Endothelial cell (in vitro differentiated cells): ENCODE data around the gene CORO2B. TPM values are rescaled to one million over a fixed set of nuclear protein-coding genes. Genes with fewer than 3 reads are reported as not detected.

Experiments
- DNase-seq: peaks from one replicate; pipeline ENCODE4 v3.0.0; 2021; ENCODE audit warnings: low spot score
- H3K27ac Mint-ChIP-seq: one replicate; pipeline ENCODE4 v1.8.0; 2021; ENCODE audit warnings: mixed read lengths, inconsistent platforms; ENCODE audit not compliant: unreplicated experiment
- H3K27me3 Mint-ChIP-seq: one replicate; pipeline ENCODE4 v1.8.0; 2021; ENCODE audit warnings: mild to moderate bottlenecking, moderate library complexity, mixed read lengths, inconsistent platforms; ENCODE audit not compliant: unreplicated experiment
- H3K36me3 Mint-ChIP-seq: one replicate; pipeline ENCODE4 v1.8.0; 2021; ENCODE audit warnings: mild to moderate bottlenecking, low read depth, mixed read lengths, inconsistent platforms; ENCODE audit not compliant: unreplicated experiment
- H3K4me1 Mint-ChIP-seq: one replicate; pipeline ENCODE4 v1.8.0; 2021; ENCODE audit warnings: mild to moderate bottlenecking, mixed read lengths, inconsistent platforms; ENCODE audit not compliant: unreplicated experiment
- H3K4me3 Mint-ChIP-seq: one replicate; pipeline ENCODE4 v1.8.0; 2021; ENCODE audit warnings: mild to moderate bottlenecking, mixed read lengths, inconsistent platforms; ENCODE audit not compliant: unreplicated experiment
- H3K9me3 Mint-ChIP-seq: one replicate; pipeline ENCODE4 v1.8.0; 2021; ENCODE audit warnings: mixed read lengths, inconsistent platforms; ENCODE audit not compliant: unreplicated experiment
- total RNA-seq: library from RNA; stranded (reverse); fragmentation: NEBNext Ultra II Directional; extraction: Animal tissue kit (Norgen Biotek cat#: 25700); gene quantifications from one replicate; pipeline ENCODE4 v1.2.1, GENCODE V29; 2021; ENCODE audit not compliant: unreplicated experiment
- TF ChIP-seq, protein P1 (sequence below): fragments of 200-600 bp; sonication (generic); IDR thresholded peaks from one replicate; pipeline ENCODE4 v1.5.0; 2021; ENCODE audit warnings: antibody characterized with exemption; ENCODE audit not compliant: unreplicated experiment

Gene CORO2B
- total RNA-seq, 1 donor from 2014 or later, result 71.7 TPM

- Mint-ChIP-seq H3K27ac (peak overlapping the region; percentile 91), H3K4me3 (peak overlapping the region; percentile 15), H3K4me1 (peaks cover 85% of the 10 kb centered on the region), H3K27me3 (peaks cover 5% of the 10 kb centered on the region), H3K36me3 (peaks cover 8% of the 10 kb centered on the region), H3K9me3 (no peaks in the 10 kb centered on the region)
- TF ChIP-seq, protein P1, sequence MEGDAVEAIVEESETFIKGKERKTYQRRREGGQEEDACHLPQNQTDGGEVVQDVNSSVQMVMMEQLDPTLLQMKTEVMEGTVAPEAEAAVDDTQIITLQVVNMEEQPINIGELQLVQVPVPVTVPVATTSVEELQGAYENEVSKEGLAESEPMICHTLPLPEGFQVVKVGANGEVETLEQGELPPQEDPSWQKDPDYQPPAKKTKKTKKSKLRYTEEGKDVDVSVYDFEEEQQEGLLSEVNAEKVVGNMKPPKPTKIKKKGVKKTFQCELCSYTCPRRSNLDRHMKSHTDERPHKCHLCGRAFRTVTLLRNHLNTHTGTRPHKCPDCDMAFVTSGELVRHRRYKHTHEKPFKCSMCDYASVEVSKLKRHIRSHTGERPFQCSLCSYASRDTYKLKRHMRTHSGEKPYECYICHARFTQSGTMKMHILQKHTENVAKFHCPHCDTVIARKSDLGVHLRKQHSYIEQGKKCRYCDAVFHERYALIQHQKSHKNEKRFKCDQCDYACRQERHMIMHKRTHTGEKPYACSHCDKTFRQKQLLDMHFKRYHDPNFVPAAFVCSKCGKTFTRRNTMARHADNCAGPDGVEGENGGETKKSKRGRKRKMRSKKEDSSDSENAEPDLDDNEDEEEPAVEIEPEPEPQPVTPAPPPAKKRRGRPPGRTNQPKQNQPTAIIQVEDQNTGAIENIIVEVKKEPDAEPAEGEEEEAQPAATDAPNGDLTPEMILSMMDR, result no peak
- no peak for DNase-seq
Measured at GRCh38 chr15:68594533-68595259, 15.9 kb downstream of the CORO2B start.

DNA sequence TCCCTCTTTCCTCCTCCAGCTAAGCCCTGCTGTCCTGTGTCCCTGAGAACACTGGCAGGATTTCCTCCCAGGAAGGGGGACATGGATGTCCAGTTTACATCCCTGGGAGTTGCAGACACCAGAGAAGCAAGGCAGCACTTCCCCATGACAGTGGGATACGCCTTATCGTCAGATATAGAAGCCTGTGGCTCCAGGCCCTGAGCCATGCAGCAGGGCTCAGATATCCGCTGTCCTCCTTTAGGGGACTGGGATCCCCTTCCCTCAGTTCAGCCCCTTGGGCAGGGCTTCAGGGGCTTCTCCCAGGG, 16.4 kb downstream of the CORO2B start:
- Mint-ChIP-seq H3K9me3 (no peaks in the 10 kb centered on the region), H3K27ac (peak overlapping the region; percentile 91), H3K36me3 (peaks cover 8% of the 10 kb centered on the region), H3K4me3 (no peak overlapping the region), H3K27me3 (peaks cover 5% of the 10 kb centered on the region), H3K4me1 (peaks cover 90% of the 10 kb centered on the region)
- TF ChIP-seq, protein P1, result no peak
- no peak for DNase-seq

GRCh38 chr15:68595761-68596160, 17.0 kb downstream of the CORO2B start:
- Mint-ChIP-seq H3K4me1 (peaks cover 92% of the 10 kb centered on the region), H3K4me3 (peak overlapping the region; percentile 53), H3K27me3 (peaks cover 7% of the 10 kb centered on the region), H3K9me3 (no peaks in the 10 kb centered on the region), H3K36me3 (peaks cover 8% of the 10 kb centered on the region), H3K27ac (peak overlapping the region; percentile 91)
- TF ChIP-seq, protein P1, result no peak
- no peak for DNase-seq

- peak overlapping the region; percentile 89 for H3K27ac Mint-ChIP-seq
- H3K27me3 Mint-ChIP-seq, result peaks cover 9% of the 10 kb centered on the region
- no peak for DNase-seq
- no peak overlapping the region for H3K4me3 Mint-ChIP-seq
- TF ChIP-seq, protein P1, result no peak
- no peaks in the 10 kb centered on the region for H3K9me3 Mint-ChIP-seq
- peaks cover 15% of the 10 kb centered on the region for H3K36me3 Mint-ChIP-seq
- H3K4me1 Mint-ChIP-seq, result peaks cover 94% of the 10 kb centered on the region
Measured at GRCh38 chr15:68596691-68597090, 17.9 kb downstream of the CORO2B start.

- Mint-ChIP-seq H3K27ac (peak overlapping the region; percentile 15), H3K27me3 (peaks cover 12% of the 10 kb centered on the region), H3K9me3 (no peaks in the 10 kb centered on the region), H3K4me1 (peaks cover 94% of the 10 kb centered on the region), H3K36me3 (peaks cover 23% of the 10 kb centered on the region), H3K4me3 (no peak overlapping the region)
- DNase-seq, result no peak
- TF ChIP-seq, protein P1, result no peak
Measured at GRCh38 chr15:68597581-68597980, 18.8 kb downstream of the CORO2B start.
